Retinal pigment epithelial cell (primary cell): ENCODE results near the gene CHFR.
"Not testable (repeated sequence)": the region's sequence is repeated elsewhere in the genome, so short reads cannot be mapped to it uniquely, and the experiment has no call there.

Experiments used
- DNase-seq: peaks from one replicate; pipeline ENCODE4 v3.0.0-alpha.2; 2010; ENCODE audit warnings: low read depth
- H3K4me3 ChIP-seq: 2 replicates; pipeline ENCODE4 v1.5.1; 2011; ENCODE audit warnings: mild to moderate bottlenecking, low read length, control low read depth, moderate library complexity
- CTCF ChIP-seq: conservative IDR thresholded peaks from 2 replicates; pipeline ENCODE4 v1.5.1; 2011; ENCODE audit warnings: low read depth, low read length, control low read depth, inconsistent platforms

Gene CHFR

GRCh38 chr12:132922676-132923075 is 35.3 kb upstream of the CHFR start:
- DNase-seq, result no peak
- no peak overlapping the region for H3K4me3 ChIP-seq
- no peak for TF ChIP-seq CTCF

- TF ChIP-seq CTCF, result peak; percentile 18
- H3K4me3 ChIP-seq, result no peak overlapping the region
- no peak for DNase-seq
Measured at GRCh38 chr12:132921685-132922084, 34.3 kb upstream of the CHFR start.

GRCh38 chr12:132918680-132919079 is 31.3 kb upstream of the CHFR start:
- TF ChIP-seq CTCF, result no peak
- no peak overlapping the region for H3K4me3 ChIP-seq
- DNase-seq, result no peak

- H3K4me3 ChIP-seq, result peak overlapping the region; percentile 70
- TF ChIP-seq CTCF, result no peak
- DNase-seq, result no peak
Measured at GRCh38 chr12:132909030-132909368, 21.6 kb upstream of the CHFR start.

GRCh38 chr12:132908145-132909029 is 21.0 kb upstream of the CHFR start:
- no peak for TF ChIP-seq CTCF
- peak; percentile 93 for DNase-seq
- peak overlapping the region; percentile 70 for H3K4me3 ChIP-seq

- peak overlapping the region; percentile 70 for H3K4me3 ChIP-seq
- not testable (repeated sequence) for DNase-seq
Measured at GRCh38 chr12:132907789-132908144, 20.4 kb upstream of the CHFR start.

- no peak overlapping the region for H3K4me3 ChIP-seq
- no peak for TF ChIP-seq CTCF
- no peak for DNase-seq
Measured at GRCh38 chr12:132907216-132907615, 19.8 kb upstream of the CHFR start.
